ENCODE data around the gene PARD3B.

GRCh38 chr2:205610437-205610836 lies 1065.2 kb downstream of the PARD3B start:
- TF ChIP-seq CTCF (conservative IDR thresholded peaks at IDR 0.05) (no peak), EZH2 (IDR thresholded peaks at IDR 0.05; ENCODE audit: low read depth) (no peak)

Measured in PC-9 (cell line).